Ammon's horn (tissue), 1 donor: ENCODE measurements around the gene EYA2.
"Not testable (repeated sequence)": the region's sequence is repeated elsewhere in the genome, so short reads cannot be mapped to it uniquely, and the experiment has no call there.

Experiments
- DNase-seq: peaks from one replicate; pipeline ENCODE4 v3.0.0-alpha.2; 2016; ENCODE audit warnings: low spot score

Gene EYA2

GRCh38 chr20:46894579-46894958 is at the start of gene EYA2:
Gene EYA2, plus strand, starts transcription at chr20:46894843. Its CDS starts 95,168 bp downstream, at chr20:46990011.
- DNase-seq = no peak

- no peak for DNase-seq
These were observed 49.7 kb upstream of the EYA2 start for GRCh38 chr20:46844965-46845364.

GRCh38 chr20:46849269-46849668 is 45.4 kb upstream of the EYA2 start:
- DNase-seq = no peak

GRCh38 chr20:46849751-46850150 is 44.9 kb upstream of the EYA2 start:
- DNase-seq = no peak

GRCh38 chr20:46850416-46850815 is 44.2 kb upstream of the EYA2 start:
- DNase-seq = no peak

- no peak for DNase-seq
These were observed 43.7 kb upstream of the EYA2 start for GRCh38 chr20:46850896-46851295.

- no peak for DNase-seq
These were observed 42.9 kb upstream of the EYA2 start for GRCh38 chr20:46851746-46852145.

- DNase-seq = no peak
These were observed 42.3 kb upstream of the EYA2 start for GRCh38 chr20:46852313-46852712.

GRCh38 chr20:46853926-46854325 is 40.7 kb upstream of the EYA2 start:
- DNase-seq = no peak

- no peak for DNase-seq
These were observed 37.4 kb upstream of the EYA2 start for GRCh38 chr20:46857061-46857831.

GRCh38 chr20:46865824-46866223 is 28.8 kb upstream of the EYA2 start:
- DNase-seq = no peak

GRCh38 chr20:46870041-46870440 is 24.6 kb upstream of the EYA2 start:
- DNase-seq = no peak

- no peak for DNase-seq
These were observed 22.1 kb upstream of the EYA2 start for GRCh38 chr20:46872328-46873211.

GRCh38 chr20:46875059-46875458 is 19.6 kb upstream of the EYA2 start:
- no peak for DNase-seq

- DNase-seq = no peak
These were observed 15.3 kb upstream of the EYA2 start for GRCh38 chr20:46879386-46879785.

GRCh38 chr20:46879963-46880362 is 14.7 kb upstream of the EYA2 start:
- not testable (repeated sequence) for DNase-seq

- no peak for DNase-seq
These were observed 10.8 kb upstream of the EYA2 start for GRCh38 chr20:46883892-46884291.

- DNase-seq = no peak
These were observed 4.0 kb upstream of the EYA2 start for GRCh38 chr20:46890682-46891081.

- no peak for DNase-seq
These were observed 1.6 kb upstream of the EYA2 start for GRCh38 chr20:46893051-46893450.

GRCh38 chr20:46893877-46894578 is 615 bp upstream of the EYA2 start:
- no peak for DNase-seq

- no peak for DNase-seq
These were observed 595 bp downstream of the EYA2 start for GRCh38 chr20:46894971-46895905.

GRCh38 chr20:46895906-46896242 is 1.2 kb downstream of the EYA2 start:
- DNase-seq = no peak
